Endothelial cell of umbilical vein (primary cell): ENCODE measurements around the gene GZF1.

Experiments used
- EZH2 ChIP-seq: IDR thresholded peaks from 2 replicates; pipeline ENCODE4 v1.6.1; 2012; ENCODE audit warnings: borderline replicate concordance, low read depth, mild to moderate bottlenecking, moderate library complexity, low read length, inconsistent platforms; ENCODE audit not compliant: severe bottlenecking
- FOS ChIP-seq: IDR thresholded peaks from 2 replicates; pipeline ENCODE4 v1.6.1; 2011; ENCODE audit warnings: mild to moderate bottlenecking, low read length, moderate library complexity, borderline replicate concordance; ENCODE audit not compliant: insufficient read depth
- POLR2A ChIP-seq: IDR thresholded peaks from 2 replicates; pipeline ENCODE4 v1.6.1; 2012; ENCODE audit warnings: low read depth, mild to moderate bottlenecking, control low read depth, low read length
- POLR2AphosphoS5 ChIP-seq: IDR thresholded peaks from 2 replicates; pipeline ENCODE4 v1.6.1; 2012; ENCODE audit warnings: low read depth, mild to moderate bottlenecking, control low read depth, low read length, moderate library complexity; ENCODE audit not compliant: insufficient read depth
- TF ChIP-seq, protein P1 (sequence below), 2 donors: IDR thresholded peaks; 1 replicate in 1 of 2; 2 replicates in 1 of 2; pipeline ENCODE4 v1.5.1; 2011; ENCODE audit warnings: low read length in 2 of 2, mild to moderate bottlenecking in 2 of 2, moderate library complexity in 2 of 2, control low read depth in 1 of 2, inconsistent platforms in 1 of 2, low read depth in 1 of 2; ENCODE audit not compliant: insufficient read depth in 1 of 2; ENCODE audit errors: extremely low read depth in 1 of 2
- TF ChIP-seq, protein P2 (sequence below): IDR thresholded peaks from 2 replicates; pipeline ENCODE4 v1.6.1; 2011; ENCODE audit not compliant: insufficient read depth, insufficient read length

DNA sequence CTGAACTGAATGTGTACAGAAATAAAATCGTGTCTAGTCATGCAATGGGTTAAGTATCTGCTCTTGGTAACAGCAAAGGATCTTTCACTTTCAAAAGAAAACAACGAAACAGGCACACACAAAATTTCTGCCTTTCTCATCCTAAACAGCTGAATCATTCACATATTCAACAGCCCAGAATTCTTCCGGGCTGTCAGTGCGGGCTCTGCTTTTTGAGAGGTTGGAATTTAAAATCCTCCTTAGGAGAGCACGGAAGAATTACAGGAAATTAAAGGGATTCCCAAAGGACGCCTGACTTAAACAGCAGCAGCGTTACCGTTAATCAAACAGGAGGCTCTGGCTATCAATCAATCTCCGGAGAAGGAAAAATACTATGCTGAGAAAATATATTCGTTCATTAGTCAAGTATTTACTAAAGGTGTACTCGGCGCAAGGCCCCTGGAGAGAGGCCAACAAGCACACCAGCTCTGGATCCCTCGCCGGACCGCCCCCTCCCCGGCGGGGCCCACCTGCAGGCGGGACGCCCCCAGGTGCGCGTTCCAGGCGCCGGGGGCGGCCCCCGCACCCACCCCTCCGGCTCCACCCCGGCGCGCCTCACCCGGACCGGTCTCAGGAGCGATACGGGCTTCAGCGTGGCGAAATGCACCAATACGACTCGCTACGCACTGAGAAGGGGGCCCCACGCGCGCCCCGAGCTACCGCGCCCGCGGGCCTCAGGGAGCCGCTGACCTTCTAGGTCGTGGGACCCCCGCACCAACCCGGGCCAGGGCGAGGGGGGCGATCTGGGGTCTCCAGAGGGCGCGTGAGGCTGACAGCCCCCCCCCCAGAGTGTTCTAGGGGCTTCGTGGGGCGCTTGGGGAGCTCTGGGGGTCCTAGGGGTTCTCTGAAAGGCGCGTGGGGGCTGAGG, 58.3 kb downstream of the GZF1 start:
- TF ChIP-seq, protein P1, sequence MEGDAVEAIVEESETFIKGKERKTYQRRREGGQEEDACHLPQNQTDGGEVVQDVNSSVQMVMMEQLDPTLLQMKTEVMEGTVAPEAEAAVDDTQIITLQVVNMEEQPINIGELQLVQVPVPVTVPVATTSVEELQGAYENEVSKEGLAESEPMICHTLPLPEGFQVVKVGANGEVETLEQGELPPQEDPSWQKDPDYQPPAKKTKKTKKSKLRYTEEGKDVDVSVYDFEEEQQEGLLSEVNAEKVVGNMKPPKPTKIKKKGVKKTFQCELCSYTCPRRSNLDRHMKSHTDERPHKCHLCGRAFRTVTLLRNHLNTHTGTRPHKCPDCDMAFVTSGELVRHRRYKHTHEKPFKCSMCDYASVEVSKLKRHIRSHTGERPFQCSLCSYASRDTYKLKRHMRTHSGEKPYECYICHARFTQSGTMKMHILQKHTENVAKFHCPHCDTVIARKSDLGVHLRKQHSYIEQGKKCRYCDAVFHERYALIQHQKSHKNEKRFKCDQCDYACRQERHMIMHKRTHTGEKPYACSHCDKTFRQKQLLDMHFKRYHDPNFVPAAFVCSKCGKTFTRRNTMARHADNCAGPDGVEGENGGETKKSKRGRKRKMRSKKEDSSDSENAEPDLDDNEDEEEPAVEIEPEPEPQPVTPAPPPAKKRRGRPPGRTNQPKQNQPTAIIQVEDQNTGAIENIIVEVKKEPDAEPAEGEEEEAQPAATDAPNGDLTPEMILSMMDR (IDR thresholded peaks at IDR 0.05; ENCODE audit: extremely low read depth in 1 of 2, insufficient read depth in 1 of 2, low read depth in 1 of 2, low read length in 2 of 2): no peak
- no peak for TF ChIP-seq POLR2AphosphoS5
- no peak for TF ChIP-seq POLR2A
- TF ChIP-seq, protein P2, sequence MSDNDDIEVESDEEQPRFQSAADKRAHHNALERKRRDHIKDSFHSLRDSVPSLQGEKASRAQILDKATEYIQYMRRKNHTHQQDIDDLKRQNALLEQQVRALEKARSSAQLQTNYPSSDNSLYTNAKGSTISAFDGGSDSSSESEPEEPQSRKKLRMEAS: no peak
- no peak for TF ChIP-seq EZH2
- no peak for TF ChIP-seq FOS
